GM23338 (cell line): ENCODE data around the gene EPB41L4A. TPM values are rescaled to one million over a fixed set of nuclear protein-coding genes. Genes with fewer than 3 reads are reported as not detected.
"Not testable (repeated sequence)": the region's sequence is repeated elsewhere in the genome, so short reads cannot be mapped to it uniquely, and the experiment has no call there.

Experiments
- ATAC-seq: fragments of 200-7000 bp; cut with Tn5 transposase; 3 replicates; pipeline ENCODE4 v1.9.1; 2020
- DNase-seq: peaks from one replicate; pipeline ENCODE4 v3.0.0-alpha.2; 2015; ENCODE audit warnings: low spot score
- H2AFZ ChIP-seq: fragments of 200-600 bp; sonication (generic); 2 replicates; pipeline ENCODE4 v1.8.0; 2016; ENCODE audit warnings: antibody characterized with exemption, mild to moderate bottlenecking, moderate library complexity
- H3F3A ChIP-seq: fragments of 200-600 bp; sonication (generic); replicated peaks from 2 replicates; pipeline ENCODE4 v1.8.0; 2017; ENCODE audit warnings: antibody characterized with exemption, mixed run types, low read depth
- H3K27ac ChIP-seq: fragments of 200-600 bp; sonication (generic); 2 replicates; pipeline ENCODE4 v1.6.1; 2016; ENCODE audit warnings: low read depth
- H3K27me3 ChIP-seq: fragments of 200-600 bp; sonication (generic); 2 replicates; pipeline ENCODE4 v1.8.0; 2016; ENCODE audit warnings: mild to moderate bottlenecking, mixed run types, moderate library complexity; ENCODE audit not compliant: insufficient read depth
- H3K36me3 ChIP-seq: fragments of 200-600 bp; sonication (generic); 2 replicates; pipeline ENCODE4 v1.8.0; 2016; ENCODE audit warnings: mild to moderate bottlenecking; ENCODE audit not compliant: insufficient read depth
- H3K4me1 ChIP-seq: fragments of 200-600 bp; sonication (generic); 2 replicates; pipeline ENCODE4 v1.8.0; 2016; ENCODE audit warnings: mild to moderate bottlenecking, moderate library complexity; ENCODE audit not compliant: insufficient read depth
- H3K4me2 ChIP-seq: fragments of 200-600 bp; sonication (generic); 2 replicates; pipeline ENCODE4 v1.7.1; 2017; ENCODE audit warnings: mixed run types
- H3K4me3 ChIP-seq: fragments of 200-600 bp; sonication (generic); 2 replicates; pipeline ENCODE4 v1.6.1; 2016; ENCODE audit warnings: mixed run types
- H3K79me2 ChIP-seq: fragments of 200-600 bp; sonication (generic); replicated peaks from 2 replicates; pipeline ENCODE4 v1.8.0; 2017; ENCODE audit warnings: mild to moderate bottlenecking; ENCODE audit not compliant: insufficient read depth
- H3K9me2 ChIP-seq: fragments of 200-600 bp; sonication (generic); 2 replicates; pipeline ENCODE4 v1.8.0; 2017; ENCODE audit not compliant: insufficient read depth
- H4K20me1 ChIP-seq: fragments of 200-600 bp; sonication (generic); replicated peaks from 2 replicates; pipeline ENCODE4 v1.8.0; 2017; ENCODE audit warnings: mild to moderate bottlenecking; ENCODE audit not compliant: insufficient read depth
- H3K27ac Mint-ChIP-seq: 2 replicates; pipeline ENCODE4 v1.8.0; 2020; ENCODE audit warnings: inconsistent platforms, mild to moderate bottlenecking, moderate library complexity, mixed read lengths
- H3K27me3 Mint-ChIP-seq: 3 replicates; pipeline ENCODE4 v1.8.0; 2022; ENCODE audit warnings: low read depth, mild to moderate bottlenecking, moderate library complexity, mixed read lengths, inconsistent platforms; ENCODE audit not compliant: insufficient read depth, poor library complexity
- H3K36me3 Mint-ChIP-seq: 3 replicates; pipeline ENCODE4 v1.8.0; 2021; ENCODE audit warnings: low read depth, mild to moderate bottlenecking, inconsistent platforms, moderate library complexity, mixed read lengths
- H3K4me1 Mint-ChIP-seq: 3 replicates; pipeline ENCODE4 v1.8.0; 2020; ENCODE audit warnings: mild to moderate bottlenecking, inconsistent platforms, mixed read lengths
- H3K4me3 Mint-ChIP-seq: 3 replicates; pipeline ENCODE4 v1.8.0; 2021; ENCODE audit warnings: moderate library complexity, mild to moderate bottlenecking, inconsistent platforms, mixed read lengths
- H3K9me3 Mint-ChIP-seq: 3 replicates; pipeline ENCODE4 v1.8.0; 2020; ENCODE audit warnings: moderate library complexity, mild to moderate bottlenecking, inconsistent platforms, mixed read lengths
- CREB1 ChIP-seq: fragments of 250-450 bp; sonication (Bioruptor Pico); IDR thresholded peaks from 2 replicates; pipeline ENCODE4 v1.5.0; 2020; ENCODE audit warnings: low read depth, mild to moderate bottlenecking, moderate library complexity
- ETS1 ChIP-seq: IDR thresholded peaks from 2 replicates; pipeline ENCODE4 v1.6.1; 2016; ENCODE audit warnings: antibody characterized with exemption
- NANOG ChIP-seq: IDR thresholded peaks from 2 replicates; pipeline ENCODE4 v1.6.1; 2016; ENCODE audit warnings: antibody characterized with exemption, borderline replicate concordance
- REST ChIP-seq: IDR thresholded peaks from one replicate; pipeline ENCODE4 v1.6.1; 2018; ENCODE audit warnings: antibody characterized with exemption; ENCODE audit not compliant: unreplicated experiment
- STAT1 ChIP-seq: IDR thresholded peaks from one replicate; pipeline ENCODE4 v1.6.1; 2016; ENCODE audit warnings: antibody characterized with exemption; ENCODE audit not compliant: unreplicated experiment
- ZNF331 ChIP-seq: fragments of 250-450 bp; sonication (Bioruptor Pico); IDR thresholded peaks from 2 replicates; pipeline ENCODE4 v1.5.0; 2020; ENCODE audit warnings: low read depth, mild to moderate bottlenecking, moderate library complexity
- ZNF462 ChIP-seq: fragments of 250-450 bp; sonication (Bioruptor Pico); IDR thresholded peaks from 2 replicates; pipeline ENCODE4 v1.5.0; 2020; ENCODE audit warnings: mild to moderate bottlenecking, moderate library complexity
- polyA plus RNA-seq: library from polyadenylated mRNA; unstranded; fragments of >200 nt; fragmentation: Nextera tagmentation; extraction: Ambion mirVana; gene quantifications from 2 replicates; pipeline ENCODE4 v1.2.1, GENCODE V29; 2016
- total RNA-seq: library from RNA; depleted of rRNA; stranded (reverse); fragments of >200 nt; shearing (Covaris generic); gene quantifications from 2 replicates; pipeline ENCODE4 v1.2.3, GENCODE V29; 2014

Gene EPB41L4A
- total and polyA plus RNA-seq, 2 experiments from 2014 or later: 5.7 to 6.0 TPM

- no peak for TF ChIP-seq REST
- no peak for TF ChIP-seq STAT1
Observed at GRCh38 chr5:112396430-112396829, 22.6 kb downstream of the EPB41L4A start (continued).

- not testable (repeated sequence) for ATAC-seq, H3F3A ChIP-seq, H3K36me3 Mint-ChIP-seq, H3K4me2 ChIP-seq, DNase-seq, H4K20me1 ChIP-seq, H3K4me1 Mint-ChIP-seq, H3K4me3 Mint-ChIP-seq, H2AFZ ChIP-seq, H3K4me1 ChIP-seq, H3K27me3 Mint-ChIP-seq, H3K9me2 ChIP-seq, H3K27me3 ChIP-seq, H3K4me3 ChIP-seq, H3K27ac ChIP-seq, H3K27ac Mint-ChIP-seq, H3K9me3 Mint-ChIP-seq, H3K79me2 ChIP-seq, H3K36me3 ChIP-seq
Observed at GRCh38 chr5:112395299-112395698, 23.8 kb downstream of the EPB41L4A start.

GRCh38 chr5:112390327-112390726, 28.8 kb downstream of the EPB41L4A start:
- Histone ChIP-seq H3K4me2 (no peak overlapping the region), H3K4me3 (no peak overlapping the region), H3K36me3 (no peaks in the 10 kb centered on the region), H2AFZ (no peak overlapping the region), H3K27ac (no peak overlapping the region), H3K4me1 (no peaks in the 10 kb centered on the region), H3K9me2 (no peaks in the 10 kb centered on the region), H3K79me2 (no peaks in the 10 kb centered on the region), H3F3A (no peaks in the 10 kb centered on the region), H4K20me1 (no peaks in the 10 kb centered on the region), H3K27me3 (no peaks in the 10 kb centered on the region)
- no peaks in the 10 kb centered on the region for H3K36me3 Mint-ChIP-seq
- no peaks in the 10 kb centered on the region; the same call in 2 of the 3 replicates for H3K9me3 Mint-ChIP-seq
- DNase-seq (no peak), ATAC-seq (peak; percentile 48)
- H3K27ac Mint-ChIP-seq: no peak overlapping the region
- no peak overlapping the region for H3K4me3 Mint-ChIP-seq
- no peaks in the 10 kb centered on the region for H3K27me3 Mint-ChIP-seq
- H3K4me1 Mint-ChIP-seq: peaks cover 11% of the 10 kb centered on the region; the same call in 2 of the 3 replicates
- TF ChIP-seq CREB1 (CRISPR knock-in tag) (no peak), ZNF331 (CRISPR knock-in tag) (no peak), NANOG (no peak), ETS1 (no peak), ZNF462 (CRISPR knock-in tag) (no peak)
